Activated T-helper 17 cell treated with anti-CD3 and anti-CD28 coated beads, Interleukin-2, amount 50 U/mL, for 72 hours (primary cell): ENCODE data around the gene CANX. TPM values are rescaled to one million over a fixed set of nuclear protein-coding genes. Genes with fewer than 3 reads are reported as not detected.

Experiments
- ATAC-seq: fragments of 150-1000 bp; cut with Tn5 transposase; replicated peaks from 2 replicates; pipeline ENCODE4 v1.10.0; 2021; ENCODE audit warnings: mild to moderate bottlenecking, moderate library complexity
- H3K27ac Mint-ChIP-seq: one replicate; pipeline ENCODE4 v1.8.0; 2022; ENCODE audit warnings: mixed read lengths
- H3K27me3 Mint-ChIP-seq: one replicate; pipeline ENCODE4 v1.8.0; 2022; ENCODE audit warnings: mixed read lengths
- H3K36me3 Mint-ChIP-seq: one replicate; pipeline ENCODE4 v1.8.0; 2022; ENCODE audit warnings: low read depth, mild to moderate bottlenecking, mixed read lengths
- H3K4me1 Mint-ChIP-seq: one replicate; pipeline ENCODE4 v1.8.0; 2022; ENCODE audit warnings: mixed read lengths
- H3K4me3 Mint-ChIP-seq: one replicate; pipeline ENCODE4 v1.8.0; 2022; ENCODE audit warnings: mild to moderate bottlenecking, mixed read lengths
- H3K9me3 Mint-ChIP-seq: one replicate; pipeline ENCODE4 v1.8.0; 2022; ENCODE audit warnings: mixed read lengths
- total RNA-seq, 2 donors: library from RNA; stranded (reverse); gene quantifications; one replicate each; pipeline ENCODE4 v1.2.3, GENCODE V29; 2022

CANX gene
- total RNA-seq, 2 donors from 2014 or later, result 605 to 614 TPM

DNA sequence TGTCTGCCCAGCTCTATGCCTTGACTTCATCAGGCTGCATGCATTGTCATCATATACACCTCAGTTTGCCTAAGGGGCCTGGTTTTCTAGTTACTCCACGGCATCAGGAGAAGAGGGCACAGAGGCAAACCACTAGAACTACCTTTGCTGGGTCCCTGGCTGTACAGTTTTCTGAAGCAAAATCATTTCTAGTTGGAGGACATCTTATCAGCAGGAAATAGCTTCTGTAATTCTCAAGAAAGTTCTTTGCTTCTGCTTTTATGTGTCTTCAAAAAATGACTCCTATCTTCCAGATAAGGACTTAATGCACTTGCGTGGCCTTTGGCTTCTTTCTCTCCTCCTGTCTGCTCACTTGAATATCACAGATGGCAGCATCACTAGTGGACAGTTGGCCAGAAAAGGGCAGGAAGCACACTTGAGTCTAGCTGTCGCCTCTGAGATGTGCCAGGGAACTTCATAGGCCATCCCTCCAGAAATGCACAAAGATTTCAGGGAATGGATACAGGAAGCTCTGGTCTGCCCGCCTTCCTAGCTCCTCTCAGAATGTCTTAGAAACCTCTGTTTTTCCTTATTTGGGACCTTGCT lies 72.6 kb downstream of the CANX start:
- H3K4me3 Mint-ChIP-seq, result no peak overlapping the region
- H3K27ac Mint-ChIP-seq, result no peak overlapping the region
- peaks cover 99% of the 10 kb centered on the region for H3K36me3 Mint-ChIP-seq
- no peaks in the 10 kb centered on the region for H3K9me3 Mint-ChIP-seq
- no peaks in the 10 kb centered on the region for H3K27me3 Mint-ChIP-seq
- no peaks in the 10 kb centered on the region for H3K4me1 Mint-ChIP-seq
- no peak for ATAC-seq

DNA sequence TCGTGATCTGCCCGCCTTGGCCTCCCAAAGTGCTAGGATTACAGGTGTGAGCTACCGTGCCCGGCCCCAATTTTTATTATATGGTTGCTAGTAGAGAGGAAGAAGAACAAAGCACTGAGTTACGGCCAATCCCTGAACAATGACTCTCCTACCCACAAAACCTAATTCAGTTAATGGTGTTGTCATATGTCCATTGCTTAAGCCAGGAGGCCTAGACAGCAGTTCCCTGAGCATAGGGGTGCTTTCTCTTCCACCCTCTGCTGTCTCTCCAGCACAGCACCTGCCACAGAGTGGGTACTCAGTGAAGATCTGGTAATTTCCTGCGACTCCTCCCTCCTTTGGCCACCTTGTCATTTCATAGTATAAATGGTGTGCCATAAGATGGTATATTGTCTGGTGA lies 73.6 kb downstream of the CANX start:
- Mint-ChIP-seq H3K27ac (no peak overlapping the region), H3K27me3 (no peaks in the 10 kb centered on the region), H3K4me3 (no peak overlapping the region), H3K4me1 (no peaks in the 10 kb centered on the region), H3K36me3 (peaks cover 99% of the 10 kb centered on the region), H3K9me3 (no peaks in the 10 kb centered on the region)
- no peak for ATAC-seq

DNA sequence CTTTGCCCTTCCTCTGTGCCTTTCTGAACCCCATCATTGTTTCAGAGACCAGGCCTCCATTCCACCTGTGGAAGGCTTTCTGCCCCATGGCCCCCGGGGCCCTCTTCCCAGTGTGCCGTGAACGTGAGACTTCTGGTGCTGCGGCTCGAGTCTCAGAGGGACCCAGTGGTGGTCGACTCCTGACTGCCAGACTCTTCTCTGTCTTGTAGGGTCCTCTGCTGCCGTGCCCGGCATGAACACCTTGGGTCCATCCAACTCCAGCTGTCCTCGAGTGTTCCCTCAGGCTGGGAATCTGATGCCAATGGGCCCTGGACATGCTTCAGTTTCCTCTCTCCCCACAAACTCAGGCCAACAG lies 74.9 kb downstream of the CANX start:
- Mint-ChIP-seq H3K36me3 (peaks cover 99% of the 10 kb centered on the region), H3K27ac (peak overlapping the region; percentile 43), H3K27me3 (no peaks in the 10 kb centered on the region), H3K4me3 (no peak overlapping the region), H3K9me3 (no peaks in the 10 kb centered on the region), H3K4me1 (no peaks in the 10 kb centered on the region)
- ATAC-seq, result no peak

DNA sequence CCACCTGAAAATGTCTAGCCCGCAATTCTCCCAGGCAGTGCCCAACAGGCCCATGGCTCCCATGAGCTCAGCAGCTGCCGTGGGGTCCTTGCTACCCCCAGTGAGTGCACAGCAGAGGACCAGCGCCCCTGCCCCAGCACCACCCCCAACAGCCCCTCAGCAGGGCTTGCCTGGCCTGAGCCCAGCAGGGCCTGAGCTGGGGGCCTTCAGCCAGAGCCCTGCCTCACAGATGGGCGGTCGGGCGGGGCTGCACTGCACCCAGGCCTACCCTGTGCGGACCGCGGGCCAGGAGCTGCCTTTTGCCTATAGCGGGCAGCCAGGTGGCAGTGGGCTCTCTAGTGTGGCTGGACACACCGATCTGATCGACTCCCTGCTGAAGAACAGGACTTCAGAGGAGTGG lies 75.7 kb downstream of the CANX start:
- Mint-ChIP-seq H3K27ac (no peak overlapping the region), H3K9me3 (no peaks in the 10 kb centered on the region), H3K36me3 (peaks cover 97% of the 10 kb centered on the region), H3K4me1 (no peaks in the 10 kb centered on the region), H3K27me3 (no peaks in the 10 kb centered on the region), H3K4me3 (no peak overlapping the region)
- no peak for ATAC-seq

DNA sequence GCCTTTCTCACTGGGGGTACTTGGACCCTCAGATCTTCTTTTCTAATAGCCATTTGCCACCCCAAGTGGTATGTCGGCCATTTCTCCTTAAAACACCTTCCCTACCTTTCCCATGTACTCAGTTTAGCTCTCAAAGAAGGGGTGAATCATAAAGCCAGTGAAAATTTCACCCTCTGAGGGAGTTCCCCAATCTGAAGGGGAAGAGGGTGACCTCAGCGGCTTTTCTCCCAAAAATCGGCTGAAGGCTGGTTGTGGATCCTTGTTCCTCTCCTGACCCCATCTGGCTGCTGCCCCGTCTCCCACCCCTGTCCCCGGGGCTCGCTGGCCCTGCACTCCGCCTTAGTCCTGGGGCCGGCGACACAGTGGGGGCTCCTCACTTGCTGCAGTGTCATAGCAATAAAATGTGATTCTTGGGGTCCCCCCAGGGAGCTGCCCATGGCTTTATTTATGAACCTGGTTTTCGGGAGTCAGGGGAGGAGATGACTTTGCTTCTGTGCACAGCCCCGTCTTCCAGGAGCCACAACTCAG lies 77.7 kb downstream of the CANX start:
- no peaks in the 10 kb centered on the region for H3K9me3 Mint-ChIP-seq
- no peaks in the 10 kb centered on the region for H3K27me3 Mint-ChIP-seq
- no peak for ATAC-seq
- peaks cover 88% of the 10 kb centered on the region for H3K36me3 Mint-ChIP-seq
- H3K27ac Mint-ChIP-seq, result no peak overlapping the region
- H3K4me1 Mint-ChIP-seq, result no peaks in the 10 kb centered on the region
- no peak overlapping the region for H3K4me3 Mint-ChIP-seq

DNA sequence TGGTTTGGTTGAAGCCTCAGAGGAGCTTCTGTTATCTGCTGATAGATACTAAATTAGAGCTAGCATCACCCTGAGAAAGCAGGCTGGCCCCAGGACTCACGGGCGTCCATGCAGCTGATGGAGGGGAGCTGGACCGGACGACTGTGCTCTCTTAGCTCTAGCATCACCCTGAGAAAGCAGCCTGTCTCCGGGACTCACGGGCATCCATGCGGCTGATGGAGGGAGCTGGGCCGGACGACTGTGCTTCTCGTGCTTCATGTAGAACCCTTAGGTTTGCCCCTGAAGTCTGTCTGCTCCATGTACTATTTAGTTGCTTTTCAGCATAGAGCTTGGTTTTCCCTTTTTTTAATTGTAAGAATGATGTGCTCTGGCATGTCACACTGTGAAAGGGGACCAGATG lies 78.7 kb downstream of the CANX start:
- ATAC-seq, result no peak
- H3K4me3 Mint-ChIP-seq, result no peak overlapping the region
- no peaks in the 10 kb centered on the region for H3K27me3 Mint-ChIP-seq
- peak overlapping the region; percentile 10 for H3K27ac Mint-ChIP-seq
- H3K4me1 Mint-ChIP-seq, result no peaks in the 10 kb centered on the region
- H3K9me3 Mint-ChIP-seq, result no peaks in the 10 kb centered on the region
- peaks cover 78% of the 10 kb centered on the region for H3K36me3 Mint-ChIP-seq

DNA sequence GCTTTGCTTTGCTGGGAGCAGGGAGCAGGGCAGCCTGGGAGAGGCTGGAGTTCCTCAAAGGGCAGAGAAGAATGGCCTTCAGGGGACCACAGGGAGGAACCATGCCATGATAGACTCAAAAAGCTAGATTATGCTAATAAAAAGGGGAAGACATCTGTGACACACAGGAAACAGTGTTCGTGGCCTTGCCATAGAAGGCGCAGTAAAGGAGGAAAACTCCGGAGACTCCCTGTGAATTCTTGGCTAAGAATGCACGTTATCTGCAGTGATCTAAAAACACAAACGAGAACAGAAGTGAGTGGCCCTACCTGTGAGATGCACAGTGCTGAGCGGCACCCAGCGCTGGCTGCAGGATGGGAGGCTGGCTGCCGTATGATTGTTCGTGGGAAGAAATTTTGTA lies 79.1 kb downstream of the CANX start:
- no peaks in the 10 kb centered on the region for H3K4me1 Mint-ChIP-seq
- peaks cover 73% of the 10 kb centered on the region for H3K36me3 Mint-ChIP-seq
- peak overlapping the region; percentile 10 for H3K27ac Mint-ChIP-seq
- H3K9me3 Mint-ChIP-seq, result no peaks in the 10 kb centered on the region
- no peaks in the 10 kb centered on the region for H3K27me3 Mint-ChIP-seq
- H3K4me3 Mint-ChIP-seq, result no peak overlapping the region
- no peak for ATAC-seq

DNA sequence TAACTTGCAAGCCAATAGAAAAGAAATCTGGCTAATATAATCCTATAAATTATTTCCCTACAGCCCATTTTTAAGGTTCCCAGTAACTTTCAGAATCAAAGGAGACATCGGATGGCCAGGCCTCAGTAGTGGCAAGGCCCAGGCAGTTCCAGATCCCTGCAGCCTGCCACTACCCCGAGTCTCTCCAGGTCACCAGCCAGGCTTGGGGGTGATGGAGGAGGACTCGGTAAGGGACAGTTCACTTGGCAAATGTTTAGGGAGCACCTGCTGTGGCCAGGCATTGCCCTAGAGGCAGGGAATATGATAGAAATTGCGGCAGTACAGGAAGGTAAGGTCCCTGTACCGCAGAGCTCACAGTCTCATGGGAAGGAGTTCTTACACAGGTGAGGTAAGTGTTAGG lies 79.8 kb downstream of the CANX start:
- no peak for ATAC-seq
- H3K4me1 Mint-ChIP-seq, result no peaks in the 10 kb centered on the region
- H3K27me3 Mint-ChIP-seq, result no peaks in the 10 kb centered on the region
- H3K9me3 Mint-ChIP-seq, result no peaks in the 10 kb centered on the region
- peak overlapping the region; percentile 54 for H3K27ac Mint-ChIP-seq
- peaks cover 67% of the 10 kb centered on the region for H3K36me3 Mint-ChIP-seq
- H3K4me3 Mint-ChIP-seq, result no peak overlapping the region

DNA sequence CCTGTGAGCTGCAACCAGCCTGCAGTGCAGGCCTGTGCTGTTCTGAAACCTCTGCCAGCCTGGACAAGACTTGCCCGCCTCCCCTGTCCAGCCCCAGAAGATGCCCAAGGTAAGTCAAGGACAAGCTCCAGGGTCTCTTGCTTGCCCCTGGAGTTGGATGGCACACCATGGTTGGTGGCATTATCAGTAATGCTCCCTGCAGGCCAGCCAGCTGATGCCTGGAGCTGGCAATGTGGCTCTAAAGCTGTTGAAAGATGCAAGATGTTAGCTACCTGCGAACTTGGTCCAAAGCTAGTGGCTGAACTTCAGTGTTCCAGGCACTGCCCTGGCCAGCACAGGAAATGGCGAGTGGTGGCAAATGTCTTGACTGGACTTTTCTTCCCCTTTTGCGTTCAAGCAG lies 81.1 kb downstream of the CANX start:
- H3K4me1 Mint-ChIP-seq, result no peaks in the 10 kb centered on the region
- H3K4me3 Mint-ChIP-seq, result no peak overlapping the region
- no peak for ATAC-seq
- H3K9me3 Mint-ChIP-seq, result no peaks in the 10 kb centered on the region
- no peak overlapping the region for H3K27ac Mint-ChIP-seq
- H3K36me3 Mint-ChIP-seq, result peaks cover 55% of the 10 kb centered on the region
- no peaks in the 10 kb centered on the region for H3K27me3 Mint-ChIP-seq

DNA sequence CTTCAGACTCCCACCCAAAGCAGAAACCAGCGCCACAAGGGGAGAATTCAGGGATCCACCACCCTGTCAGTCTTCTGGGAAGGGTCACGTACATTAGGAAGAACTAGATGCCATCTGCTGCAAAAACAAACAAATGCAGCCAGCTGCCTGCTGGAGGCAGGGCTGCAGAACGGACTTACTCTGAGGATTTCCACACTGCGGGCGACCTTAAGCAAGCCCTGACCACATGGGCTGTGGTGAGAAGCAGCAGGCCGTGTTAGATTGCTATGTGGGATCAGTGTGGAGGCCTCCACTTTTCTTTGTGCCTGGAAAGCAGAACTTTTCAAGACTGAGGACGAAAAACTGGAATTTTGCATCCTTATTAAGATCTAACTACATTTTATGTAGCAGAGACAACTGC lies 81.6 kb downstream of the CANX start:
- Mint-ChIP-seq H3K36me3 (peaks cover 50% of the 10 kb centered on the region), H3K4me1 (no peaks in the 10 kb centered on the region), H3K4me3 (no peak overlapping the region), H3K27me3 (no peaks in the 10 kb centered on the region), H3K27ac (no peak overlapping the region), H3K9me3 (no peaks in the 10 kb centered on the region)
- no peak for ATAC-seq

Other genes starting within 250 kb of the CANX start
- 10 to 100 TPM; 39.1 to 41.5 TPM for gene RUFY1, start 148.4 kb upstream of the CANX start, total RNA-seq
- 100 to 1,000 TPM; 761 to 957 TPM for gene HNRNPH1, start 75.3 kb upstream of the CANX start, total RNA-seq
- gene CBY3, start 17.9 kb upstream of the CANX start, total RNA-seq, result not detected
- gene MAML1, start 33.9 kb downstream of the CANX start, total RNA-seq, result 10 to 100 TPM; 26.7 to 42.4 TPM
- 1 to 10 TPM; 1.3 to 1.4 TPM for gene LTC4S, start 95.0 kb downstream of the CANX start, total RNA-seq
- 10 to 100 TPM; 56.1 to 68.5 TPM for gene MGAT4B, start 107.9 kb downstream of the CANX start, total RNA-seq
- gene SQSTM1, start 121.9 kb downstream of the CANX start, total RNA-seq, result 100 to 1,000 TPM; 130 to 188 TPM
- gene MRNIP, start 159.8 kb downstream of the CANX start, total RNA-seq, result 10 to 100 TPM; 17.4 to 35.2 TPM
- 100 to 1,000 TPM in 1 of 2 donors, 10 to 100 TPM in 1; 96.5 to 116 TPM for gene TBC1D9B, start 208.9 kb downstream of the CANX start, total RNA-seq